ENCODE data around the gene CBR4.
"Not testable (repeated sequence)": the region's sequence is repeated elsewhere in the genome, so short reads cannot be mapped to it uniquely, and the experiment has no call there.

Gene CBR4

GRCh38 chr4:169010125-169011023, at the start of gene CBR4:
CBR4 (minus strand) TSS chr4:169010255; CDS start chr4:169010089, 166 bp downstream.
- DNase-seq (ENCODE audit: low spot score) = peak; percentile 54

- DNase-seq (ENCODE audit: low spot score) = no peak
Observed at GRCh38 chr4:169059306-169060211, 49.5 kb upstream of the CBR4 start.

GRCh38 chr4:169058312-169058711, 48.3 kb upstream of the CBR4 start:
- no peak for DNase-seq (ENCODE audit: low spot score)

- no peak for DNase-seq (ENCODE audit: low spot score)
Observed at GRCh38 chr4:169054879-169055278, 44.8 kb upstream of the CBR4 start.

- DNase-seq (ENCODE audit: low spot score) = no peak
Observed at GRCh38 chr4:169052594-169052945, 42.5 kb upstream of the CBR4 start.

- DNase-seq (ENCODE audit: low spot score) = no peak
Observed at GRCh38 chr4:169051761-169052593, 41.9 kb upstream of the CBR4 start.

GRCh38 chr4:169050881-169051760, 41.1 kb upstream of the CBR4 start:
- no peak for DNase-seq (ENCODE audit: low spot score)

GRCh38 chr4:169050284-169050683, 40.2 kb upstream of the CBR4 start:
- no peak for DNase-seq (ENCODE audit: low spot score)

GRCh38 chr4:169048868-169049414, 38.9 kb upstream of the CBR4 start:
- no peak for DNase-seq (ENCODE audit: low spot score)

GRCh38 chr4:169047956-169048355, 37.9 kb upstream of the CBR4 start:
- no peak for DNase-seq (ENCODE audit: low spot score)

GRCh38 chr4:169045862-169046584, 36.0 kb upstream of the CBR4 start:
- no peak for DNase-seq (ENCODE audit: low spot score)

- no peak for DNase-seq (ENCODE audit: low spot score)
Observed at GRCh38 chr4:169044714-169045447, 34.8 kb upstream of the CBR4 start.

- no peak for DNase-seq (ENCODE audit: low spot score)
Observed at GRCh38 chr4:169042608-169043007, 32.6 kb upstream of the CBR4 start.

GRCh38 chr4:169040559-169041261, 30.7 kb upstream of the CBR4 start:
- peak; percentile 59 for DNase-seq (ENCODE audit: low spot score)

GRCh38 chr4:169039251-169039954, 29.3 kb upstream of the CBR4 start:
- DNase-seq (ENCODE audit: low spot score) = no peak

GRCh38 chr4:169037506-169037905, 27.5 kb upstream of the CBR4 start:
- DNase-seq (ENCODE audit: low spot score) = no peak

GRCh38 chr4:169035871-169036620, 26.0 kb upstream of the CBR4 start:
- DNase-seq (ENCODE audit: low spot score) = not testable (repeated sequence)

Measured in HuH-7.5 (cell line).